ENCODE data around the gene GEMIN7. TPM values are rescaled to one million over a fixed set of nuclear protein-coding genes. Genes with fewer than 3 reads are reported as not detected.

Gene GEMIN7
- total RNA-seq, 1 experiment from 2014 or later = 46.0 TPM

- Mint-ChIP-seq H3K36me3 (ENCODE audit: insufficient read depth in 1 of 3, low read depth in 3 of 3) (peaks cover 48 to 88% (median 85%) of the 10 kb centered on the region in 3 experiments), H3K9me3 (no peaks in the 10 kb centered on the region), H3K27ac (no peak overlapping the region), H3K4me1 (peaks cover 5 to 6% of the 10 kb centered on the region in 2 experiments; a peak in 3 of 4 replicates), H3K27me3 (ENCODE audit: low read depth) (no peaks in the 10 kb centered on the region), H3K4me3 (no peak overlapping the region)
- no peak overlapping the region for H3K4me2 ChIP-seq (ENCODE audit: insufficient read depth, insufficient read length, low read length)
- no peaks in the 10 kb centered on the region for H3K79me2 ChIP-seq (ENCODE audit: insufficient read depth, low read length)
- H2BK120ac ChIP-seq (ENCODE audit: low read depth, low read length, poor library complexity, severe bottlenecking) = no peak overlapping the region
- H3K4ac ChIP-seq (ENCODE audit: low read depth, low read length) = no peak overlapping the region
- no peaks in the 10 kb centered on the region for H3K27me3 ChIP-seq (ENCODE audit: insufficient read depth, low read length)
- H3K4me1 ChIP-seq (ENCODE audit: insufficient read depth, low read length) = no peaks in the 10 kb centered on the region
- H3K9ac ChIP-seq (ENCODE audit: extremely low read depth, insufficient read length, low read length) = no peak overlapping the region
- WGBS (ENCODE audit: extremely low coverage, insufficient read length, low lambda C conversion rate) = no CpG with 5 or more reads among the region's 9 CpGs
- H3K9me3 ChIP-seq (ENCODE audit: control insufficient read depth, low read depth, low read length) = no peaks in the 10 kb centered on the region
- no peaks in the 10 kb centered on the region for H4K20me1 ChIP-seq (ENCODE audit: control insufficient read depth, insufficient read depth, insufficient read length)
- H2AFZ ChIP-seq (ENCODE audit: low read length) = no peak overlapping the region
- H2BK20ac ChIP-seq (ENCODE audit: low read depth, low read length, poor library complexity, severe bottlenecking) = no peak overlapping the region
- H3K56ac ChIP-seq (ENCODE audit: insufficient read length, low read depth, low read length) = no peak overlapping the region
- no peak overlapping the region for H2BK15ac ChIP-seq (ENCODE audit: low read depth, low read length)
- TF ChIP-seq, protein P1, sequence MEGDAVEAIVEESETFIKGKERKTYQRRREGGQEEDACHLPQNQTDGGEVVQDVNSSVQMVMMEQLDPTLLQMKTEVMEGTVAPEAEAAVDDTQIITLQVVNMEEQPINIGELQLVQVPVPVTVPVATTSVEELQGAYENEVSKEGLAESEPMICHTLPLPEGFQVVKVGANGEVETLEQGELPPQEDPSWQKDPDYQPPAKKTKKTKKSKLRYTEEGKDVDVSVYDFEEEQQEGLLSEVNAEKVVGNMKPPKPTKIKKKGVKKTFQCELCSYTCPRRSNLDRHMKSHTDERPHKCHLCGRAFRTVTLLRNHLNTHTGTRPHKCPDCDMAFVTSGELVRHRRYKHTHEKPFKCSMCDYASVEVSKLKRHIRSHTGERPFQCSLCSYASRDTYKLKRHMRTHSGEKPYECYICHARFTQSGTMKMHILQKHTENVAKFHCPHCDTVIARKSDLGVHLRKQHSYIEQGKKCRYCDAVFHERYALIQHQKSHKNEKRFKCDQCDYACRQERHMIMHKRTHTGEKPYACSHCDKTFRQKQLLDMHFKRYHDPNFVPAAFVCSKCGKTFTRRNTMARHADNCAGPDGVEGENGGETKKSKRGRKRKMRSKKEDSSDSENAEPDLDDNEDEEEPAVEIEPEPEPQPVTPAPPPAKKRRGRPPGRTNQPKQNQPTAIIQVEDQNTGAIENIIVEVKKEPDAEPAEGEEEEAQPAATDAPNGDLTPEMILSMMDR (conservative IDR thresholded peaks at IDR 0.05) = no peak
- no peak overlapping the region for H3K18ac ChIP-seq (ENCODE audit: insufficient read length, low read depth, low read length)
- no peak overlapping the region for H4K8ac ChIP-seq (replicated peaks; ENCODE audit: insufficient read length, low read depth, low read length)
- no peak overlapping the region for H2AK5ac ChIP-seq (ENCODE audit: insufficient read length, low read length)
- H2BK5ac ChIP-seq (ENCODE audit: insufficient read length, low read length) = no peak overlapping the region
- H4K5ac ChIP-seq (ENCODE audit: insufficient read length, low read depth, low read length) = no peak overlapping the region
- H3K14ac ChIP-seq (ENCODE audit: insufficient read depth, low read length) = no peak overlapping the region
- no peak overlapping the region for H3K23ac ChIP-seq (ENCODE audit: insufficient read length, low read depth, low read length)
- H3K23me2 ChIP-seq (ENCODE audit: insufficient read length, low read depth, low read length, poor library complexity, severe bottlenecking) = no peaks in the 10 kb centered on the region
- no peak for DNase-seq
- H2BK12ac ChIP-seq (ENCODE audit: insufficient read length, low read depth, low read length) = no peak overlapping the region
- no peaks in the 10 kb centered on the region for H3K79me1 ChIP-seq (ENCODE audit: insufficient read depth, low read depth, low read length, poor library complexity, severe bottlenecking)
- H3T11ph ChIP-seq (ENCODE audit: low read length) = no peak overlapping the region
- no peak overlapping the region for H4K91ac ChIP-seq (ENCODE audit: insufficient read length, low read depth, low read length)
- no peak overlapping the region for H3K27ac ChIP-seq (ENCODE audit: insufficient read length, low read depth, low read length)
Observed at GRCh38 chr19:45057444-45057843, 21.6 kb upstream of the GEMIN7 start.

All from H9 (cell line).